Glutamatergic neuron (in vitro differentiated cells): ENCODE results near the gene KIRREL3. TPM values are rescaled to one million over a fixed set of nuclear protein-coding genes. Genes with fewer than 3 reads are reported as not detected.
A peak's percentile ranks its signal among the peaks of the same experiment; 100 is the strongest.

Experiments used
- DNase-seq: peaks from one replicate; pipeline ENCODE4 v3.0.0; 2022
- H3K27ac Mint-ChIP-seq: one replicate; pipeline ENCODE4 v1.8.0; 2020; ENCODE audit warnings: mild to moderate bottlenecking, mixed read lengths, inconsistent platforms; ENCODE audit not compliant: unreplicated experiment
- H3K27me3 Mint-ChIP-seq: one replicate; pipeline ENCODE4 v1.8.0; 2020; ENCODE audit warnings: mild to moderate bottlenecking, moderate library complexity, mixed read lengths, inconsistent platforms; ENCODE audit not compliant: unreplicated experiment
- H3K36me3 Mint-ChIP-seq: one replicate; pipeline ENCODE4 v1.8.0; 2020; ENCODE audit warnings: mild to moderate bottlenecking, mixed read lengths, inconsistent platforms; ENCODE audit not compliant: unreplicated experiment
- H3K4me1 Mint-ChIP-seq: one replicate; pipeline ENCODE4 v1.8.0; 2020; ENCODE audit warnings: mild to moderate bottlenecking, low read depth, mixed read lengths, inconsistent platforms; ENCODE audit not compliant: unreplicated experiment
- H3K4me3 Mint-ChIP-seq: one replicate; pipeline ENCODE4 v1.8.0; 2020; ENCODE audit warnings: mild to moderate bottlenecking, mixed read lengths, inconsistent platforms; ENCODE audit not compliant: unreplicated experiment
- H3K9me3 Mint-ChIP-seq: one replicate; pipeline ENCODE4 v1.8.0; 2020; ENCODE audit warnings: mild to moderate bottlenecking, moderate library complexity, mixed read lengths, inconsistent platforms; ENCODE audit not compliant: unreplicated experiment
- total RNA-seq: library from RNA; stranded (reverse); fragmentation: NEBNext Ultra II Directional; extraction: Animal tissue kit (Norgen Biotek cat#: 25700); gene quantifications from one replicate; pipeline ENCODE4 v1.2.1, GENCODE V29; 2021; ENCODE audit not compliant: unreplicated experiment
- TF ChIP-seq, protein P1 (sequence below): fragments of 200-600 bp; sonication (generic); IDR thresholded peaks from one replicate; pipeline ENCODE4 v1.5.0; 2021; ENCODE audit not compliant: partially characterized antibody, unreplicated experiment

Gene KIRREL3
- total RNA-seq, 1 donor from 2014 or later: 25.3 TPM

DNA sequence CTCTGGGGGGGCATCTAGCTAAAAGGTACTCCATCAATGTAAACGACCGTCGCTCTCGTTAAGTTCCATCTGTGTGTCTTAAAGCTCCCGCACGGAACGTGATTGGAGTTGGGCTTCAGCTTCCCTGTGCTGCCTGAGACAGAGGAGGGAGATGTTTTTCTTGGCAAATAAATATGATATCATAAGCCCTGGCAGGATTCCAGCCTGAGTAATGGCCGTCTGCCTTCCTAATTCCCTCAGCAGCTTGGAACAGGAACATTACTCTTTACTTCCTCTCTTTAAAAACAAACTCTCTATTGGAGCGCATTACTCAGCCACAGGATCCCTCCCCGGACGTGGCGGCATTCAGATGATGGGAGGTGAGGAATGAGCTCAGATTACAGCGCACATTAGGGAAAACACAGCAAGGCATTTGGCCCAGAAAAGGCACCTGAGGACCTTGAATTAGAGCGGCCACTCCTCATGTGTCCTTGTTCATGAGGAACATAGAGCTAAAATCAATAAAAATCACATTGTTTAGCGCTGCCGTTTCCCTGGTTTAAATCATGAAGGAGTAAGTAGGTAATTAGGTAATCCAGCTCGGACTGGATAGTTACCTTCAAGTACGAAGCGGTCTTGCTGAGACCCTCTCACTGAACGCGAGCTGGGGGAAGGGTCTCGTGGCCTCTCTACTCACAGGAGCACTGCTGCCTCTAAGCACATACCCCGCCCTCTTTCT is 414.6 kb downstream of the KIRREL3 start:
- Mint-ChIP-seq H3K4me3 (no peak overlapping the region), H3K27ac (no peak overlapping the region), H3K4me1 (peaks cover 25% of the 10 kb centered on the region), H3K36me3 (no peaks in the 10 kb centered on the region), H3K27me3 (peaks cover 11% of the 10 kb centered on the region), H3K9me3 (peaks cover 7% of the 10 kb centered on the region)
- TF ChIP-seq, protein P1, sequence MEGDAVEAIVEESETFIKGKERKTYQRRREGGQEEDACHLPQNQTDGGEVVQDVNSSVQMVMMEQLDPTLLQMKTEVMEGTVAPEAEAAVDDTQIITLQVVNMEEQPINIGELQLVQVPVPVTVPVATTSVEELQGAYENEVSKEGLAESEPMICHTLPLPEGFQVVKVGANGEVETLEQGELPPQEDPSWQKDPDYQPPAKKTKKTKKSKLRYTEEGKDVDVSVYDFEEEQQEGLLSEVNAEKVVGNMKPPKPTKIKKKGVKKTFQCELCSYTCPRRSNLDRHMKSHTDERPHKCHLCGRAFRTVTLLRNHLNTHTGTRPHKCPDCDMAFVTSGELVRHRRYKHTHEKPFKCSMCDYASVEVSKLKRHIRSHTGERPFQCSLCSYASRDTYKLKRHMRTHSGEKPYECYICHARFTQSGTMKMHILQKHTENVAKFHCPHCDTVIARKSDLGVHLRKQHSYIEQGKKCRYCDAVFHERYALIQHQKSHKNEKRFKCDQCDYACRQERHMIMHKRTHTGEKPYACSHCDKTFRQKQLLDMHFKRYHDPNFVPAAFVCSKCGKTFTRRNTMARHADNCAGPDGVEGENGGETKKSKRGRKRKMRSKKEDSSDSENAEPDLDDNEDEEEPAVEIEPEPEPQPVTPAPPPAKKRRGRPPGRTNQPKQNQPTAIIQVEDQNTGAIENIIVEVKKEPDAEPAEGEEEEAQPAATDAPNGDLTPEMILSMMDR: no peak
- DNase-seq: no peak

DNA sequence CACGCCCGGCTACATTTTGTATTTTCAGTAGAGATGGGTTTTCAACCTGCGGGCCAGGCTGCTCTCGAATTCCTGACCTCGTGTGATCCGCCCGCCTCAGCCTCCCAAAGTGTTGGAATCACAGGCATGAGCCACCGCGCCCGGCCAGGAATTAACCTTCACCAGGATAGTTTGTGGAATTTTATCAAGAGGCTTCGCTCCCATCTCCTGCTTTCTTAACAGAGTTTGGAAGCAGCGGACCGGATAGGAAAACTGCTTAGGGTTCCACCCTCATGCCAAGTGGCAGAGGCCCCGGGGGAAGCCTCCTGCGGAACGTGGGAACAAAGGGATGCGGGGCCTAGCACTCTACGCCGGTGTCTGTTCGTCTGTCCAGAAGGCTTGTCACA is 415.2 kb downstream of the KIRREL3 start:
- Mint-ChIP-seq H3K36me3 (no peaks in the 10 kb centered on the region), H3K4me3 (no peak overlapping the region), H3K27me3 (peaks cover 11% of the 10 kb centered on the region), H3K27ac (peak overlapping the region; percentile 5), H3K9me3 (peaks cover 7% of the 10 kb centered on the region), H3K4me1 (peaks cover 25% of the 10 kb centered on the region)
- TF ChIP-seq, protein P1: no peak
- no peak for DNase-seq

DNA sequence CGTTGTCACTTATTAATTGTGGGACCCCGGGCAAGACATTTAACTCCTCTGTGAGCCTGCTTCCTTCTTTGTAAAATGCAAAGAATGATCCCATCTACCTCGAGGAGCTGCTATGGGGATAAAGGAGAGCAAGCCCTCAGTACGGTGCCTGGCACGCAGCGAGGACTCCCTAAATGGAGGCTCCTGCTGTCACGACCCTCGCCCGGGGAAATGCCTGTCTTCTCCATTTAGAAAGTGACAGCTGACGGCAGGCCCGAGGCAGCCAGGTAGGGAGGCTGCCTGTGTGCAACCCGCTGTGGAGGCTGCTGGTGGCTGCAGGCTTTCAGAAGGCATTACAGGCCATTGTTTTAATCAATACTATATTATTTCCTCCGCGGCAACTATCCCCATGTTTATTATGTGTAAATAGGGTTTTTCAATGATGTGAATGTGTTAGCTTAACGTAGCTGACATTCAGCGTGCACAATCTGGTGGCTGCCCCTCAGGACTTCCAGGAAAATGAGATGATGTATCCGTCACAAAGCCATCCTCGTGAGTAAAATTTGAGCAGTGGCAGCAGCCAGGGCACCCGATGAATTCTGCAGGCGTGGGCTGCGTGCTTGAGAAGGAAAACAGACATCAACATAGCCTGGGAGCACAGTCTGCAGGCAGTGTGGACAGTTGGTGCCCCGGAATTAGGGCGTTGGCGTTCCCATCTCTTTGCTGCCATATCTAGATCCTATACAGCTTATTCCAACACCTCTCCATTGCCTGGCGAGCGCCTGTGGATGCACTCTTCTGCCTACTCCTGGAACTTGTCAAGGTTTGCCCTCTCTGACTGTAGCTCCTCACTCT is 416.8 kb downstream of the KIRREL3 start:
- TF ChIP-seq, protein P1: no peak
- no peak for DNase-seq
- Mint-ChIP-seq H3K4me3 (no peak overlapping the region), H3K4me1 (peaks cover 26% of the 10 kb centered on the region), H3K36me3 (no peaks in the 10 kb centered on the region), H3K9me3 (peaks cover 7% of the 10 kb centered on the region), H3K27me3 (peaks cover 13% of the 10 kb centered on the region), H3K27ac (peak overlapping the region; percentile 70)

DNA sequence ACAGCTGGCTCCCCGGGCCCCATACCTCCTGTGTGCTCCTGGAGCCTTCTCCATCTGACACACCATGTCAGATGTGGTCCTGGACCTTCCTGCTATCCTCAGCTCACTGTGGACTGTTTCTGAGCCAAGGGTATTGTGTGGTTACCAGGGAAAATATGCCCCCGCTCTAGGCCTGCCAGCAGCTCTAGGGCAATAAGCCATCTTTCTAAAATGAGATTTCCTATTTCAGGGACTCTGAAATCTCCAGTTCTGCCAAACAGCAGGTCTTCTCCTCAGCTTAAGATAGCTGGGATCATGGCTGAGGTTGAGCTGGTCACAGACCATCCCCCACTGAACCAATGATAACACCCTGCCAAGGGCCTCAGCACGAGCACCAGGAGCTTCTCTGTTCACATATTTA is 417.5 kb downstream of the KIRREL3 start:
- peak overlapping the region; percentile 91 for H3K27ac Mint-ChIP-seq

More for the DNA sequence above, 417.5 kb downstream of the KIRREL3 start:
- Mint-ChIP-seq H3K36me3 (no peaks in the 10 kb centered on the region), H3K4me3 (peak overlapping the region; percentile 25), H3K27me3 (peaks cover 13% of the 10 kb centered on the region), H3K4me1 (peaks cover 32% of the 10 kb centered on the region), H3K9me3 (peaks cover 7% of the 10 kb centered on the region)
- TF ChIP-seq, protein P1: no peak
- DNase-seq: no peak
